ENCODE results near the gene PKNOX1. TPM values are rescaled to one million over a fixed set of nuclear protein-coding genes. Genes with fewer than 3 reads are reported as not detected.

The PKNOX1 gene, protein sequence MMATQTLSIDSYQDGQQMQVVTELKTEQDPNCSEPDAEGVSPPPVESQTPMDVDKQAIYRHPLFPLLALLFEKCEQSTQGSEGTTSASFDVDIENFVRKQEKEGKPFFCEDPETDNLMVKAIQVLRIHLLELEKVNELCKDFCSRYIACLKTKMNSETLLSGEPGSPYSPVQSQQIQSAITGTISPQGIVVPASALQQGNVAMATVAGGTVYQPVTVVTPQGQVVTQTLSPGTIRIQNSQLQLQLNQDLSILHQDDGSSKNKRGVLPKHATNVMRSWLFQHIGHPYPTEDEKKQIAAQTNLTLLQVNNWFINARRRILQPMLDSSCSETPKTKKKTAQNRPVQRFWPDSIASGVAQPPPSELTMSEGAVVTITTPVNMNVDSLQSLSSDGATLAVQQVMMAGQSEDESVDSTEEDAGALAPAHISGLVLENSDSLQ
- 14.4 and 25.1 TPM in 2 replicates for total RNA-seq

DNA sequence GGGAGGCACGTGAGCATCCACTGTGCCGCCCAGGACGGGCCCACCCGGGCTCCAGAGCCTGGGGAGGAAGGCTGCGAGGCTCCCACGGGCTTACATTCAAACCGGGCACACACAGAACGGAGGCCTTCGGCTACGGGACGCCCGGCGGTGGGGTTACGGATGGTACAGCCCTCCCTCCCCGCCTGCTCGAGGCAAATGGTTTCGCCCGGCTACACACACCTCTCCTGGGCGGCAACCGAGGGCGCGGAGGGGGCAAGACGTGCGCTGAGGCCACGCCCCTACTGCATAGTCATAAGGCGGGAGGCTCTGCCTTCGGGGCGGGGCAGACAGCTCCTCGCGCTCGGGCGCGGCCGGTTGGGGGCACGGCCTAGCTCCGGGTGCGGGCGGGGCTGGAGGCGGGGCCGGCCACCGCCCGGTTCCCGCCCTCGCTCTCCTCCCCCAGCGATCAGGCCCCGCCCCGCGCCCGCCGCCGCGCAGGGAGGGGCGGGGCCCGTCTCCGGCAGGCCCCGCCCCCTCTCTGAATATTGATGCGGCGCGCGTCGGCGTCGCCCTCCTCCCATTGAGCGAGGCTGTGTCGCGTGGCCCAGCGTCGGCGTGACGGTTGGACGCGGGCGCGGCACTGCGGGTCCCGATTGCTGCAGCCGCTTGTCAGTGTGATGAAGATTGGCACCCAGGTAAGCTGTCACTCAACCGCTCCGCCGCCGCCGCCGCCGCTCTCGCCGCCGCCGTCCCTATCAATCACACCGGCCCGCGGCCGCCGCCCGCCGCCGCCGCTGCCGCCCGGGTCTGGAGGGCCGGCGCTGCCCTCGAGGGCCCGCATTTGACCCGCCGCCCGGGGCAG, at the start of gene PKNOX1:
Gene PKNOX1 (plus strand): TSS at position 572 of the 841 bp plus-strand sequence. CDS start 29,820 bp downstream, outside the sequence.

DNA sequence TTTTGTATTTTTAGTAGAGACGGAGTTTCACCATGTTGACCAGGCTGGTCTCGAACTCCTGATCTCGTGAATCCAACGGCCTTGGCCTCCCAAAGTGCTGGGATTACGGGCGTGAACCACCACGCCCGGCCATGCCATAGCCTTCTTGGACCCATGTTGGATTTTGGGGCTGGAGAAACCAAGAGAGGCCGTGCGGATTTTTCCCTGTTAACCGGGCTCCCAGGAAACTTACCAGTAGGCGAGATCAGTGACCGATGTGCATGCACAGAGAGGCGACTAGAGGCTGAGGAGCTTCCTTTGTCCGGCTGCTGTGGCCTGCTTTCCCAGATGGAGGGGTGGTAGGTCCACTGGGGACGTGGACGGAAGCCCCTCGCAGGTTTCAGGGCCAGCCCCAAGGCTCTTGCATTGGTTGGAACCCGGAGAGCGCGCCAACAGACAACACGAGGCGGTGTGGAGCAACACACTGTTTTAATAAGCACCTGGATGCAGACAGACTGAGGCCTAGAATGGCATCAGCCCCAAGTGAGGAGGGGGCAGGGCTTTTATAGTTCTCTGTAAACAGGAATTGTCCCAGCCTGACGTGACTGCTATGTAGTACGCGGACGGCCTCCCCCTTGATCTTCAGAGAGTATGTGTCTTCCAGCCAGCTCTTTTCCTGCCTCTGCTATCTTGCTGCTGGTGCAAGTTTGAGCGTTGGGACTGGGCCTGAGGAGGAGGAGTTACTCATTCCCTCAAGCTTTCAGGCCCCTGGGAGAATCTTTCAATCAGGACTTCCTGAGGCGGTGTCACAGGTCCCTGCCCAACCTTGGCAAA, 49.0 kb upstream of the PKNOX1 start, which contains the start of gene ERVH48-1:
Gene ERVH48-1 (minus strand): TSS at position 517 of the 813 bp plus-strand sequence. CDS start 6,624 bp downstream, outside the sequence.

DNA sequence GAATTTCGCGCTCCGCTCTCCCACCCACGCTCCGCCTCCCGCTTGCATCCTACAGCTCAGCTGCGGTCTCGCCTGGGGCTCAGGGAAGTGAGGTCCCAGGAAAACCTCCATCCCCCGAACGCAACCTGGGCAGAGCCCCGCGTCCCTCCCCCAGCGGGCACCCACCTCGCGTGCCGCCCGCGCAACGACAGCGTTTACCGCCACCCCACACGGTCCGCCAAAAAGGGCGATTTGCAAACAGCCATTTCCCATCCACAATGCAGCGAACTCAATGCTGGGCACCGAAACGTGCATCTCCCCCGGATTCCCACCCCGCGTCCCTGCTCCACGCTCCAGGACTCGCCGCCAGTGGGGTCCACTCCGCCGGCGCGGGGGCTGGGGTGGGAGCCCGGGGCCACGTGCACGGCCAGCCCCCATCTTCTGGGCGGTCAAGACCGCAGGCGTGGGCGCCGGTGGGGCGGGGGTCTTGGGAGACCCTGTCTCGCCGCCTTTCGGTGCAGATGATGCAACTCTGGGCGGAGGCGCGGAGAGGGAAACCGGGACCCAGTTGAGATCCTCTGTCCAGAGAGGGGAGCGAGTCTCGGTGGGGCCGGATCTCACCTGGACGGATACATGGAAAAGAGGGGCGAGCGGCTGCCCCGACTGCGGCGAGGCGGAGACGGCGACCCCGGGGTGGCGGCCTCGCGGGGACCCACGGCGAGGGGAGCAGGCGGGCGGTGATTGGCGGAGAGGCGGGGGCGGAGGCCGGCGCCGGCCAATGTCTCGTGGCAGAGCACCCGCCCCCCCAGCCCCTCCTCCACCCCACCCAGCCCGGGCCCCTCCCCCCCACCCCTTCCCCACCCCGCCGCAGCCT, 101.0 kb downstream of the PKNOX1 start, which contains the start of gene CBS:
Gene CBS (minus strand): TSS at position 666 of the 853 bp plus-strand sequence. CDS start 3,642 bp downstream, outside the sequence.

Other genes with a start within 250 kb of the PKNOX1 start
- gene WDR4, start 95.0 kb upstream of the PKNOX1 start, total RNA-seq, result 4.4 and 6.1 TPM in 2 replicates
- 51.7 and 53.3 TPM in 2 replicates for gene NDUFV3, start 81.3 kb upstream of the PKNOX1 start, total RNA-seq
- 0.35 TPM in 1 of 2 replicates, not detected in the other for gene ERVH48-1, start 48.9 kb upstream of the PKNOX1 start, total RNA-seq
- gene CBS, start 101.3 kb downstream of the PKNOX1 start, total RNA-seq, result 66.9 and 74.4 TPM in 2 replicates
- 22.2 and 30.8 TPM in 2 replicates for gene U2AF1, start 133.0 kb downstream of the PKNOX1 start, total RNA-seq
- not detected in 2 replicates for gene CRYAA, start 194.4 kb downstream of the PKNOX1 start, total RNA-seq